Stimulated activated CD8-positive, alpha-beta memory T cell treated with anti-CD3 and anti-CD28 coated beads, Interleukin-4, amount 100 ng/mL, for 4 hours (primary cell): ENCODE measurements around the gene AURKAIP1.
"Not testable (repeated sequence)": the region's sequence is repeated elsewhere in the genome, so short reads cannot be mapped to it uniquely, and the experiment has no call there.

Source experiments
- DNase-seq, 2 donors: peaks; one replicate each; pipeline ENCODE4 v3.0.0-alpha.2; 2020; ENCODE audit warnings: low read depth in 2 of 2, low spot score in 1 of 2

The AURKAIP1 gene

DNA sequence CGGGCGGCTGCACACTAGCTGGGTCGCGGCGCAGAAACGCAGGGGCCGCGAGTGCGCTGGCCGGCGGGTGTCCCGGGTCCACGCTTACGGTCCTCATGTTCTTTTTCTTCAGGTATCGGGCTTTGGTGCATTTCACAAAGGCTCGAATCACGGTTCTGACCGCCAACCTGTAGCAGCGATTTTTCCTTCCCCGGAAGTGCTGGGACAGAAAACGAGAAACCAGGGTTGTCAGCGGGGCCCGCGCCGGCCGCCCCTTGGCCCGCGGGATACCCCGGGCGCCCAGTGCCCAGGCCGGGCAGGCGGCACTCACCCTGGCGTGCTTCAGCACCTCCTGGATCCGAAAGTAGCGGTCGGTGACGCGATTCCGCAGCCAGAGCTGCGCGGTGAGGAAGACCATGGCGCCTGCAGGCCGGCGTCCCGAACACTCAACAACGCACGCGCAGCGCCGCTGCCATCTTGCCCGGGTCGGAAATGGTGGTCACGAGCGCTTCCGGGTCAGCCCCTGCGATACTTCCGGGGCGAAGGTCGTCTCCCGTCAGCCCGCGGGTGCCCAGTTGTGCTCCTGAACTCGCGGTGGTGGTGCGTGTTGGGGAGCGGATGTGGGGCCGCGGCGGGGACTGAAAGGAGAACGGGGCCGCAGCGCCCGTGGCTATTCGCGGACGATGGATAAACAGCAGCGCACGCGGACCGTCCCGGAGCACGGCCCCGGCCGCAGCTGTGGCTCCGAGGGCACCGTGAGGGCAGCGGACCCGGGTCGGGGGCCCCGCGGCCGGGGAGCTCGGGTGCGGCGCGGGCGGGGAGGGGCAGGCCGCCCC, 32.0 kb upstream of the AURKAIP1 start, which contains the start of gene MRPL20:
Gene MRPL20 (minus strand): TSS at position 473 of the 815 bp plus-strand sequence. CDS start 76 bp downstream, at position 397.
- peak; percentile 92 to 93 for DNase-seq

DNA sequence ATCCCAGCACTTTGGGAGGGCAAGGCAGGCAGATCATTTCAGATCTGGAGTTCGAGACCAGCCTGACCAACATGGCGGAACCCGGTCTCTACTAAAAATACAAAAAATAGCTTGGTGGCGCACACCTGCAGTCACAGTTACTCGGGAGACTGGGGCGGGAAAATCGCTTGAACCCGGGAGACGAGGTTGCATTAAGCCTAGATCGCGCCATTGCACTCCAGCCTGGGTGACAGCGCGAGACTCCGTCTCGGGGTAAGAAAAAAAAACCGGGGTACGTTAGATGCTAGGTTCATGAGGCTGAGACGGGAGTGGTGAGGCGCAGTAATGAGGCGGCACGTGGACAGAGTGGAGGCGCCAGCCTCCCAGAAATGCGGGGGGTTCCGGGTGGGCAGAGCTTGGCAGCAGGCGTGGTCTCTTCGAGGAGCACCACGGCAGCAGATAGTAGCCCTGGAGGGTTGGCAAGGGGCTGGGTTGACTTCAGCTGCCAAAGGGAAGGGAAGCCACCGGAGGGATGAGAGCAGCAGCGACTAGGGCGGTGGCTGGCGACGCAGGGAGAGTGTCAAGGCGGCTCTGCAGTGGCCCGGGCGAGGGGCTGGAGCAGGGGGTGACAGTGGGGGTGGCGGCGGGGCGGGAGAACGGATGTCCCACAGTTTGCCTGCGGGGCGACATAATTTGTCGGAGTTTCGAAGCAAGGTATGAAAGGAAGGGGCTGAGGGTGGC, 31.3 kb upstream of the AURKAIP1 start:
- no peak for DNase-seq

DNA sequence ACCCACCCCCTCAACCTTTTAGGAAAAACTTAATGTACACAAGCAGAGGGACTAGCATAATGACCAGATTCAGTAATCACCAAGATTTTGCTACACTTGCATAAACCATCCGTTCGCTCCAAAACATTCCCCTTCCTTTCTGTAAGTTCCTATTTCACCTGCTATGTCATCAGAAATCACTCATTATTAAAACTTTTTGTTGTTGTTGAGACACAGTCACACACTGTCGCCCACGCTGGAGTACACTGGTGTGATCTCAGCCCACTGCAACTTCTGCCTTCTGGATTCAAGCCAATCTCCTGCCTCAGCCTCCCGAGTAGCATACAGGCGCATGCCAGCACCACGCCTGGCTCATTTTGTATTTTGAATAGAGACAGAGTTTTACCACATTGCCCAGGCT, 28.6 kb upstream of the AURKAIP1 start:
- DNase-seq: no peak

DNA sequence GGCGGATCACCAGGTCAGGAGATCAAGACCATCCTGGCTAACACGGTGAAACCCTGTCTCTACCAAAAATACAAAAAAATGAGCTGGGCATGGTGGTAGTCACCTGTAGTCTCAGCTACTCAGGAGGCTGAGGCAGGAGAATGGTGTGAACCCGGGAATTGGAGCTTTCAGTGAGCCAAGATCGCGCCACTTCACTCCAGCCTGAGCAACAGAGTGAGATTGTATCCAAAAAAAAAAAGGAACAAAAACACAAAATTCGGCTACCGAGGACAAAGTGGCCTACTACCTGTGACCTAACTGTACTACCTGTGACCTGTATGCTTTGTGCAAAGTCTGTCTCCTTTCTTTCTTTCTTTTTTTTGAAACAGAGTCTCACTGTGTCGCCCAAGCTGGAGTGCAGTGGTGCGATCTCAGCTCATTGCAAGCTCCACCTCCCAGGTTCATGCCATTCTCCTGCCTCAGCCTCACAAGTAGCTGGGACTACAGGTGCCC, 27.9 kb upstream of the AURKAIP1 start:
- not testable (repeated sequence) for DNase-seq

DNA sequence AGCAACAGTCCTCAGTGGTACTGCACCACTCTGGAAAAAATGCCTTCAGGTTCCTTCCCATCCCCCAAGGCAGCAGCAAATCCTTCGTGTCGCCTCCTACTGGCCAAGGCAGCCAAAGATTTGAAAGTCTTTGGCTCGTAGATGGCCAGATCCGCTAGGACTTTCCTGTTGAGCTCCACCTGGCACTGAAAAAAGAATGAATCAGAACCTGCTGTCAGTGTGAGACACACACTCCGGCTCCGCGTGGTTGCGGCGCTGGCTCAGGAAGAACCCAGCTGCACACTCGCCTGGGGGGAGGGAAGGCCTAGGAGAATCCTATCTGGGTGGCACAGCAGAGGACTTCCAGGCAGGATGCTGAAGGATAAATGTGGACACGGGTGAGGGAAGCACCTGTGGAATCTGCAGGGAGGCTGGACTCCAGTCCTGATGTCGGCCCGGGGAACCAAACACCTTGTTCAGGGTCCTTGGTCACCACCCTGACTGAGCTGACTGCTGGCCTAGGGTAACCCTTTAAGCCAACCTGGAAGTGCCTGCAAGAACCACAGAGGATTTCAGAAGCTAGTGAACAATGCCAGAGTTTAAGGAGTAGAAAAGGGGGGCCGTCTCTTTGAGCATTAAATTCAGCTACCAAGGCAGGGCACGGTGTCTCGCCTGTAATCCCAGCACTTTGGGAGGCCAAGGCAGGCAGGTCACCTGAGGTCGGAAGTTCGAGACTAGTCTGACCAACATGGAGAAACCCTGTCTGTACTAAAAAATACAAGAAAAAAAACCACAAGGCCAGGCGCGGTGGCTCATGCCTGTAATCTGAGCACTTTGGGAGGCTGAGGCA, 27.3 kb upstream of the AURKAIP1 start:
- no peak for DNase-seq

DNA sequence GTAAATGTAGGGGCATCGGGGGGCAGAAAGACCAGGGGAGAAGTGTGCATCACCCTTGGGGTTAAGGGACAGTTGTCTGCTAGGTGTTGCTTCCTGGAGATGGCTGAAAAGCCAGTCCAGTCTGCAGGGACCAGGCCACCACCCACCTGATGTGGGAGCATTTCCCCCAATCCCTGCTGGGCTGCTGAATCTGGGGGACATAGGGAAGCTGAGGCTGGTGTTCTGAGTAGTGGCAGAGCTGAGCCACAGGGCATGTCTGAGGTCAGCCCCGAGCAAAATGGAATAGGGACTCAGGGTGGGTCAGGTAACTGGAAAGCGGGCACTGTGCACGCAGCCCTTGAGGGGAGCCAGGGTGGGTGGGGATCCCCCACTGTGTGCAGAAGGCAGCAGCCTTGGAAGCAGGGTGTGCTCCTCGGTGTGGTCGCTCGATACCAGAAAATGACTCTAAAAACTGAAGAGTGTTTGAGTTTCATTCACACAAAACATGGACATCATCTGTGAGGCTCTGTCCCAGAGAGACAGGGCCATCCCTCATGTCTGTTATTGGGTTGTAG, 26.5 kb upstream of the AURKAIP1 start:
- DNase-seq: no peak

DNA sequence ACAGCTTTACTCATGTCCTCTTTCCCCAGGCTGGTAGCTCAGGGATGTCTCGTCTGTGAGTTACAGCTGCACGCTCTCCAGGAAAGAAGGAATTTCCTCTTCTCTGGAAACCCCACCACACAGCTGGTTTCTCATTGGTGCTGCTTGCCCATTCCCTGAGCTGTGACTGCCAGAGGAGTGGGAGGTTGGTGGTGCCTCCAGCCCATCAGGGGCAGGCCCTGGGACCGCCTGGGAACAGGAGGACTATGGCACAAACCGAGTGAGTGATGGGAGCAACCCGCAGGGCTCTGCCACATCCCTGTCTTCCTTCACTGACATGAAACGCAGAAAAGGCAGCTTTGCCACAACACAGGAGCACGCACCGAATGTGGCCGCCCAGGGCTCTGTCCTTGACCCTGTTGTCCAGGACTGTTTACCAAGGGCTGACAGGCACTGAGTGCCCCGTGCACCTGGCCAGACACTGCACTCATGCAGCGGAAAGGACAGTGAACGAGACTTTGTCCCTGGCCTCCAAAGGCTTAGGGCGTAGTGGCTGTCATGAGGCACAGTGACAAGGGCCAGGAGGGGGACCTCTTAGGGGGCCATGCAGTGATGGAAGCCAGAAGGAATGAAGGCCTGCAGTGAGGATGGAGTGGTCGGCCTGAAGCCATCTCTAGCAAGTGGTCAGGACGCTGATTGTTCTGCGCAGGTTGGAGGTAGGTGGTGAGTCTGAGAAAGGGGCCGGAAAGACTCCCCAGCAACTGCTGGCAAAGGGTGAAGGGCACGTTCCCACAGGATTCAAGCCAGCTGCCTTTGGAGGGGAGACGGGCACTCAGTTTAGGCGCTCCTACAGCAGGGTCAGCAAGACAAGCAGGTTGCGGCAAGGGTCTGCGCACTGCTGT, 25.8 kb upstream of the AURKAIP1 start:
- no peak for DNase-seq

DNA sequence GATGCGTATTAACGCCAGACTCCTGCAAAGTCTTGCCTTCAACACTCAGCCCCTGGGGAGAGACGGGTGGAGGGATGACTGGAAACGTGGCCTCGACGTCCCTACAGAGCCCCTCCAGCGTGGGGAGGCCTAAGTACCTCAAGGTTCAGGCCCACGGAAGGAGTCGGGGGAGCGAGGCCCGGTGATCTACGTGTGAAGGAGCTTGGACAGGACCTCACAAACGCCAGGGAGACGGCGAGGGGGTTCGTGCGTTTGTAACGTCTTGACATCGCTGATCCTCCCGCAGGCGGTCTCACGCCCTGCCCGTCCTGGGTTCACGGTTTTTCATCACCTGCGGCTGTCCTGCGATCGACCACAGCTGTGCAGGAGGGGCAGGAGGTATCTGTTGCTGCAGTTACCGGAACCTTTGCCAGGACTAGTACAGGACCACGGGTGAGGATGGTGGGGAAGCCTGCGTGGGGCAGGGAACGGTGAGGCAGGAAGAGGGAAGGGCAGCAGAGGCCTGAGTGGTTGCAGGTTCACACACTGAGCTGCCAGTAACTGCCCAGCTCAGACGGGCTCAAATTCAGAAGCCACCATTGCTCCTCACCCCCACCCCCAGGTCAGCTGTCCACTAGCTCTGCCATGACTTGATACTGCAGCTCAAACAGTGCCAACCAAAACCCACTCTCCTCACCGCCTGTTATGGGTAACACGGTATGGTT, 25.0 kb upstream of the AURKAIP1 start:
- DNase-seq: no peak

DNA sequence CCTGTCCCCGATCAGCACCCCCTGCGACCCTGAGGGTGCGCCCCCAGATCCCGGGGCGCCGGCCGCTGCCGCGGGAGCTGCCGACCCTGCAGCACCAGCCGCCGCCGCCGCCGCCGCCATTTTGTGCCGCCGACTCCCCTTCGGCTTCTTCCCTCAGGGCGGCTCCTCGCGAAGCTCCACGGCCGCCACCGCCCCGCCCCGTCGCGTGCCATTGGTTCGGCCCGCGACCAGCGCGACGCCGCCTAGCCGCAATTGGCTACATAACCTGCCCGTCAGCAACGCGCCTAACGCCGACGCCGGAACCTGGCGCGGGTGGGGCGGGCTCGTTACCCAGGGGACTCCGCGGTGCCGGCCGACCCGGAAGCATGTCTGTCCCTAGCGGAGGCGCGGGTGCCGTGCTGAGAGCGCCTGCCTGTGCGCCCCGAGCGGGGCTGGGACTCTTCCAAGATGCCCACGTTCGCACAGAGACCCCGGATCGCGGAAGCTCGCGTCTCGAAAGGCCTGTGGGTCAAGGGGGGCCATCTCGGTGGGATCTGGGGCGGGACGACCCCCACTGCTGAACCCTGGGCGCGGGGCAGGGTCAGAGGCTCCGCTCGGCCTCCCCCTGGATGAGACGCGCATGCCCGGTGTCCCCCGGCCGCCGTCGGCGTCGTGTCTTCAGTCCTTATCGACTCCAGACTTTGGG, 24.3 kb upstream of the AURKAIP1 start, which contains the start of gene CCNL2:
Gene CCNL2 (minus strand): TSS at position 149 of the 685 bp plus-strand sequence. CDS start 29 bp downstream, at position 120.
- DNase-seq: peak; percentile 97 to 99

DNA sequence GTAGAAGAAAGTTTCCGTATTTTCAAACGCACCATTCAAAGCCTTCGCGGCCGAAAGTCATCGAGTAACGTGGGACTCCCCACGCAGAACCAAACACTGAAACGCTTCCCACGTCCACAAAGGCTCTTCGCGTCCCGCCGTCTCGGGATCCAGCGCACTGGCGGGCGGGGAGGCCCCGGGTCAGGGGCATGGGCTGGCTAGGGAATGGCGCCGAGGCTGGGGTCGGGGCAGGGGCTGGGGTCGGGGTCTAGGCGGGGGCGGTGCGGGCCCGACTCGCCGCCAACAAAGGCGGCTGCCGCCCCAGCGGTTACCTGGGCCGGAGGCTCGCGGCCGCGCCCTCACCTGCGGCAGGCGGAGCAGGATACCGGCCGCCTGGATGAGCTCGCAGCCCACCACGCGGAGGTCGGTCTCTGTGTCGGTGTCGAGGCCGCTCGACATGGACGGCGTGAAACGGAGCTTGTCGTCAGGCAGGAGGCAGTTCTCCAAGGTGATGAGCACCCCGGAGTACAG, 23.7 kb upstream of the AURKAIP1 start:
- no peak for DNase-seq

DNA sequence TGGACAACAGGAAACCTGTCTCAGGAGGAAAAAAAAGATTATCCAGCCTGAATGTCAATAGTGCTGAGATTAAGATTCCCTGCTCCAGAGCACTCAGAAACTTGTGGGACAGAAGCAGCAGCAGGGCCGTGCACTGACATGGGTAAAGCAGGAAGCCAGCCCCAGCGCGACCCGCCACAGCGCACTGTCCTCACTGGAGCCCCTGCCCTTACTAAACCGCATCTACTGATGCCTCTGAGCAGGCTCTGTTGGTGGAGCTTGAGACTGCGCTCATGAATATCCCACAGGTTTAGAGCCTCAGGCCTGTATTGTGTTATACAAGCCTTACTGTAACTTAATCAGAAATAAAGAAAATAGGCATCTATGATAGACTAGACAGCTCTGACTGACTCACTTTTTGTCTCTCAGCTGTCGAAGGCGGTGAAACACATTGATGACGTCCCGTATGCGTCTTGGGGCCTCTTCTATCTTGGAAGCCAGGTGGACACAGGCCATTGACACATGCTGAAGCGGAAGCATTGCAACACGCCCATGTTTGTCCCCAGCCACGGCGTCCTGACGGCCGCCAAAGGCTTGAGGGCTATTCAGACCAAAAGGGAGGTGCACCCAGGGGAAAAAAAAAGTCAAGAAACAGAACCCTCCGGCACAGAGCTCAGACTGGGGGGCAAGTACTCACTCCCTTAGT, 23.0 kb upstream of the AURKAIP1 start:
- DNase-seq: no peak

DNA sequence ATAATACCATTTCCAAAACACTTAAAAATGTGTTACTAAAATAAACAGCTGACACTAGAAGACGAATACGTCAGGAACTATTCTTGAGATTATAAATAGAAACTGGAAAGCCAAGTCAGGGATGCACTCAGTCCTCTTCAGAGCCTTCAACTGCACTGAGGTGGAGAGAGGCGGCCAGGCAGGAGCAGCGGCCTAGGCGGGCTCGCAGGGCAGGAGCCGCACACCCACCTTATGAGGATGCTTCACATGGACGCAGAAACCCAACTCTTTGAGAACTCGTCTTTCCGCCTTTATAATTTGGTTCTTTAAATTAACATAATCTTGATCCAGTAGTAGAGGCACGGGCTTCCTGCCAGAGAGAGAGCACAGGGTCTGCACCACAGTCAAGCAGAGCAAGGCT, 20.2 kb upstream of the AURKAIP1 start:
- DNase-seq: no peak

DNA sequence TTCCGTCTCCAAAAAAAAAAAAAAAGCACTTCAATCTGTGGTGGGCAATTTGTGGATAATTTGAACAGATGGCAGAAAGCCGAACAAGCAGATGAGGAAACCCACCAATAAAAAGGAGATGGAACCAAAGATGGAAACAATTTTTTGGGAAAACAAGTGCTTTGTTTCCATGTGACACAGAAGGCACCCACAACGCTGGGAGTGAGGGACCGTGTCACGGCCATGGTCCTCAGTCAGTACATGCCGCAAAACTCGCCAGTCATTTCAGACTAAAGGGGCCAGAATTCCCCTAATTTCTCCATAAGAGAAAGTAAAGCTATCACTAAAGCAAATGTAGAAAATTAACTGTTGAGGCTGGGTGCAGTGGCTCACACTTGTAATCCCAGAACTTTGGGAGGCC, 19.1 kb upstream of the AURKAIP1 start:
- DNase-seq: no peak

DNA sequence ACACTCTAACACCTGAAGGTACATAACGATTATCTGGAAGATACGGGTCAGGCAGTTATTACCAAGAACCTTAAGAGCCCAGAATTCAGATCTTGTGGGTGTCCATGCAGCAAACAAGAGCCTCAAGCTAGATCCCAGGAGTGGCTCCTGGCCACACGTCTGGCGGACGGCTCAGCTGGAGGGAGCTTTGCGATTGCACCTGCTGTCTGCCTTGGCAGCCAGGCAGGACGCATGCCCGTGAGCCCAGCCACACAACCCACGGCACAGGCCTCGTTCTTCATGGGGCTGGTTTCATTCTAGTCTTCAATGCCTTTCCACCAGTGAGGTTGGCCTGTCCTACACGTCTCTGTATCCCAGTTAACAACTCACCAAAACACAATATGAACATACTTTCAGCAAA, 18.4 kb upstream of the AURKAIP1 start:
- DNase-seq: no peak

DNA sequence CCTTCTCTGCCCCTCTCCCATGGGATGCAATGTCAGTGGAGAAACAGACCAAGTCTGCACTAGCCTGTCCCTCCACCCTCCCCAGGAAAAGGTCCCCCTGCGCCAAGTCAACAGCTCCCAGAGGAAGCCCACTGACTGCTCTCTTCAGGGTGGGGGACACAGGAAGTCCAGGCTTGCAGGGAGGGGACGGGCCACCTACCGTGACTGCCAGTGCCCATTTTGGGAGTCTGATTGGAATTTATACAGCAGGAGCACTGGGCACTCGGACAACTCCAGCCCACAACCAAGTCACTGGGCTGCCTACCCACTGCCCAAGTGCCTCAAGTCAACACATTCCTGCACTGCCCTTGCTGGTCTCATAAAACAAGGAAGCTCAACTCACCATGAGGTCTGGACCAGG, 18.0 kb upstream of the AURKAIP1 start:
- DNase-seq: no peak

DNA sequence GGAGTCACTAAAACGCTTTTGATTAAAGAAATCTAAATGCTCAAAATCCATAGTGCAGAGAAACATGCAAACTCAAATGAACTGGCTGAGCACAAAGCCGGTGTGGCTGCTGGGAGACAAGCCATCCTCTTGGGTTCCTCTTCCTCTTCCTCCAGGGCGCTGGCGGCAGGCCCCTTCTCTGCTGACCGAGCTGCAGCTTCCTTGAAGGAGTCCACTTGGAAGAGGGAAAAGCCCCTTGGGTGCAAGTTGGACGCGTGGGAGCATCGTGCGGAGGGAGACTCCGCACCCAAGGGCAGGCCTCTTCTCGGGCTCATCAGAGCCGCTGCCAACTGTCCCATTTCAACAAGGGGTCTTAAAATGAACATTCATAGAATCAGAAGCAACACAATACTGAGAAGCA, 16.2 kb upstream of the AURKAIP1 start:
- DNase-seq: no peak

DNA sequence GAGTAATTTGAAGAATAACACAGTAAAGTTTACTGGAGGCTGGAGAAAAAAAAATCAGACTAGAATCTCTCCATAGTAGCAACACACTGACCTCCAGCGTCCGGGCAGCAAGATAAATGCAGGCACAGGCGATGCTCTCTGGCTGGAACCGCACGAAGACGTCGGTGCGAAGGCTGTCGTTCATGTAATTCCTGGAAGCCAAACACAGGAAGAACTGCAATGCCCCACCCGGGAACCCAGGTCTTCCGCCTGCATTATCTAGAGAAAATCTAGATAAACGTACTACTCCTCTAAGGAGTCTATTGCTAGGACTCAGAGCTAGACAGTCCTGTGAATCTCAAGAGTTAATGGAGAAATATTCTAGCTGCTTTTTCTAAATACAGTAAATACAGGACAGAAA, 15.7 kb upstream of the AURKAIP1 start:
- no peak for DNase-seq

DNA sequence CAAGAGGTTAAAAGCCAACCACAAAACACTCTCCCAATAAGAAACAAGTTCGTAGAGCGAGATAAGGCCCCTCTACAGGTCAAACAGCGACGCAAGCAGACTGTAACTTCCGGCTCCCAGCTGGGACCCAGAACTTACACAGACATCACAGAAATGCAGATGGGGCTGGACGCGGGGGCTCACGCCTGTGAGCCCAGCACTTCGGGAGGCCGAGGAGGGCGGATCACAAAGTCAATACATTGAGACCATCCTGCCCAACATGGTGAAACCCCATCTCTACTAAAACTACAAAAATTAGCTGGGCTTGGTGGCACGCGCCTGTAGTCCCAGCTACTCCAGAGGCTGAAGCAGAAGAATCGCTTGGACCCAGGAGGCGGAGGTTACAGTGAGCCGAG, 13.1 kb upstream of the AURKAIP1 start:
- DNase-seq: no peak
